GM19438 (cell line): ENCODE results near the gene KLHL30.
"Not testable (repeated sequence)": the region's sequence is repeated elsewhere in the genome, so short reads cannot be mapped to it uniquely, and the experiment has no call there.

Source experiments
- ATAC-seq: cut with Tn5 transposase; IDR thresholded peaks from one replicate; pipeline ENCODE4 v1.9.1; 2021; ENCODE audit warnings: low read depth; ENCODE audit not compliant: unreplicated experiment

KLHL30 gene

GRCh38 chr2:238101891-238102841 lies 36.3 kb upstream of the KLHL30 start:
- ATAC-seq, result no peak

- no peak for ATAC-seq
Observed at GRCh38 chr2:238102865-238103264, 35.6 kb upstream of the KLHL30 start.

DNA sequence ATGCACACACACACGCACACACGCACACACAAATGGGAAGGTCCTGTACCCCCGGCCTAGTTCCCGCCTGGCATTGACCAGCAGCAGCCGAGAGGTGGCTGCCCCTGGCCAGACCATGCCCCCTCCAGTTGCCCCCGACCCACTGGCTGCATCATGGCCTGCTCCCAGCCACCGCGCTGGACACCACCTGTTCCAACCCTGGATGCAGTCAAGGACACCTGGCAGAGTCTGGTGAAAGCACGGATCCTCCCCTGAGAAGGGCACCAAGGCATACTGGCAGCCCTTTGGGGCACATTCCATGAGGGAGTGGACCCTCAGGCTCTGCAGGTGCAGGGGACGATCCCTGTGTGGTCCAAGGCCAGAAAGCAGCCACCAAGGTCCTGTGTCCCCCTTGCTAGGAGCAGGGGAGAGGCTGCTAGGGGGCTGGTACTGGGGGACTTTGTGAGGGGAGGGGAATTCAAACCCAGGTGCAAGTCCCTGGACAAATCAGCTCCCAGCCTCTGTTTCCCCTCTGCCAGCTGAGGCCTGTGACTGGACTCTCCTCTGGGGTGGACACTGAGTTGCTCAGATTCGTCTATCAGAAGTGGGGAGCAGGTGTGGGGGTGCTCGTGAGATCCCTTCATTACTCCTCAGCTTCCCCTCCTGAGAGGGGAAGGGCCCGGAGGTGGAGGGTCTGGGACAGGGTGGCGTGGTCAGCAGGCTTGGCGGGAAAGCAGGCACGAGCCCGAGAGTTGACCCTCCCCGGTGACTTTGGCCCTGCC lies 34.8 kb upstream of the KLHL30 start:
- ATAC-seq, result no peak

DNA sequence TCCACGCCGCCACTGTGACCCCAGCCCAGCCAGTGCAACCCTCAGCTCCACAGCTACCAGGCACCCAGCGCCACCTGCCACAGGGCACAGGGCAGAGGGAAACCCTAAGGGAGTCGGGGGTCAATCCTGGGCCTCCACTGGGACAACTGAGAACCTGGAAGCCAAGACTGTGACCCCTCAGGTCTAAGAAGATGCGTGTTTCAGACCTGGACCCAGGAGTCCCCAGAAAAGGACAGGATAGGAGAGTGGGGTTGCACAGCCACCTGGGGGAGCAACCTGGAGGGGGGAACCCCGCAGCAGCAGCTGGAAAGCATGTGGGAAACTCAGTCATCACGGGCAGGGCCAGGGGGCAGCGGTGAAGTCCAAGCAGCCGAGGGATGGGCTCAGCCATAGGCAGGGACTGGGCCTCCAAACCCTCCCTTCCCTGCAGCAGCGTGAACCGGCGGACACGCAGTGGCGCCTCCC lies 34.2 kb upstream of the KLHL30 start:
- ATAC-seq, result no peak

- no peak for ATAC-seq
Observed at GRCh38 chr2:238104691-238105371, 33.6 kb upstream of the KLHL30 start.

GRCh38 chr2:238105506-238106338 lies 32.7 kb upstream of the KLHL30 start:
- no peak for ATAC-seq

DNA sequence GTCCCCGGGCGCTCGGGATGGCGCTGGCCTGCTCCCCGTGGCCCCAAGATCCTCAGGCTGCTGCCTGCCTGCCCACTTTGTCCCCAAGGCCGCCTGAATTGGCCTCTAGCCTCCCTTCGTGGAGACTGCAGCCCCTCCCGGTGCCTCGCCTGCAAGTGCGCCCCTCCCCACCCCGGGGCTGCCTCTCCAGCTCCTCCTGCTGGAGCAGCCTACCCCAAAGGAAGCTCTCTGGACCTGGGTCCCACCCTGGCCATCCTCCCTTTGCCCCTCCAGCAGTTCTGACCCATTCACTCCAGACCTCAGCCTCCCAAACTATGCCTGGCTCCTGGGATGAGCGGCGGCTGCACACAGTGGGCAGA lies 32.1 kb upstream of the KLHL30 start:
- no peak for ATAC-seq

DNA sequence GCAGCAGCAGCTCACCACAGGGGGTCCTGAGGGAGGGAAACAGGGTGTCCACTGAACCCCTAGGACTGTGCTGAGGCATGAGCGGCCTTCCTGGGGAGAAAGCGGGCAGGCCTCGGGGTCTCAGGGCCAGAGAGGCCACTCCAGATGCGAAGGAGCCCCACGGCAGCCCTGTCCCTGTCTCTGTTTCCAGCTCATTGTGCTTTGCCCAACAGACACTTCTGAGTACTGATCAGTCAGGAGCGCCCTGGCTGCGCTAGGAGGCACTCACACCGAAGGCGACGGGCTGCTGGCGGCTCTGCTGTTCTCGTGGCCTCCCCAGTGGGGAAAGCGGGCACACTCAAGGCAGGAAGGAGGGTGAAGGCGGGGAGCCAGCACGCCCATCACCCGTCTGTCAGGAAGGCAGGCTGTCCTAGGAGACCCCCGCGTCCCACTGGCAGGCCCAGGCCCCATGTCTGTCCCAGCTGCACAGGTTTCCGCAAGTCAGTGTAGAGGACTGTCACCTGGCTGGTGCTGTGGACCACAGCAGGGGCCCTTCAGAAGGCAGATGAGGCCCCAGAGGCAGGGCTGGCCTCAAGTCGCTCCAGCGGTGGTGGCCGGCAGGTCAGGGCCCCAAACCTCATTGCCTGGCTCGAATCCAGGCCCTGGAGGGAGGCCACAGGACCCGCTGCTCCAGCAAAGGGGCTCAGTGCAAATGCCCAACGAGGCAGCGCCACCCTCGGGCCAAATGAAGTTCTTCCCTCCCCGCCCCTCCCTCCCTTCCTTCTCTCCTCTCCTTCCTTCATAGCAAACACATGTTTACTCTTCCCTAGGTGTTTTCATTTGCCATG lies 31.6 kb upstream of the KLHL30 start:
- peak; percentile 17 for ATAC-seq

DNA sequence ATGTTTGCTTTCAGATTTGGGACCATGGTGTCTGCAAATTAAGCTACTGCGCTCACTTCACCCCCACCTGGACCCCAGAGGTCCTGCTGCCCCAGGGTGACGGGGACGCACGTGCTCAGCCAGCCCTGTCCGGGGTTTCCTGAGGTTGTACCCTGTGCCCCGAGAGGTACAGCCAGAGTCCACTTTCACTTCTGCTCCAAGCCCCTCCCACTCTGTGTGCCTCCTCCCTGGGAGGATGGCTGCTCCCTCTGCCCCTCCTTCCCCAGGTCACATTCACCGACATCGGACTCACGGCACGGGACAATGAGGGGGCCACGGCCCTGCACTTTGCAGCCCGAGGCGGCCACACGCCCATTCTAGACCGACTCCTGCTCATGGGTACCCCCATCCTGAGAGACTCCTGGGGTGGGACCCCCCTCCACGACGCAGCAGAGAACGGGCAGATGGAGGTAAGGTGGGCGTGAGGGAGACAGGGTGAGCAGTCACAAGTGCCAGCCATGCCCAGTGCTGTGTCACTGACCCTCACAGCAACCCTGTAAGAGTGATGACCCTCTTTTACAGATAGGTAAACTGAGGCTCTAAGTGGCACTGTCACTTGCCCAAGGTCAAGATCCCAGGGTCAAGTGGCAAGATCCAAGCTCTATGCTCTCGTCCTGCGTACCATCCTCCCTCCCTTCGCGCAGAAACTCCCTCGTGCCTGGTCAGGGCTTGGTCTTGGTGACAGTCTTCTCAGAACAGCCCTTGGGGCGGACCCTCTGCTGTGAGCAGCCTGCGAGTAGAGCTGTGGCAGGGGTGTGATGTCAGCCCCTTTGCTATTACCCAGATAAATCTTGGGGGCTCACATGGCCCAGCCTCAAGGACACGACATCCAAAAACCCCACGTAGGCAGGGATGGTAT lies 30.7 kb upstream of the KLHL30 start:
- ATAC-seq, result peak; percentile 64

DNA sequence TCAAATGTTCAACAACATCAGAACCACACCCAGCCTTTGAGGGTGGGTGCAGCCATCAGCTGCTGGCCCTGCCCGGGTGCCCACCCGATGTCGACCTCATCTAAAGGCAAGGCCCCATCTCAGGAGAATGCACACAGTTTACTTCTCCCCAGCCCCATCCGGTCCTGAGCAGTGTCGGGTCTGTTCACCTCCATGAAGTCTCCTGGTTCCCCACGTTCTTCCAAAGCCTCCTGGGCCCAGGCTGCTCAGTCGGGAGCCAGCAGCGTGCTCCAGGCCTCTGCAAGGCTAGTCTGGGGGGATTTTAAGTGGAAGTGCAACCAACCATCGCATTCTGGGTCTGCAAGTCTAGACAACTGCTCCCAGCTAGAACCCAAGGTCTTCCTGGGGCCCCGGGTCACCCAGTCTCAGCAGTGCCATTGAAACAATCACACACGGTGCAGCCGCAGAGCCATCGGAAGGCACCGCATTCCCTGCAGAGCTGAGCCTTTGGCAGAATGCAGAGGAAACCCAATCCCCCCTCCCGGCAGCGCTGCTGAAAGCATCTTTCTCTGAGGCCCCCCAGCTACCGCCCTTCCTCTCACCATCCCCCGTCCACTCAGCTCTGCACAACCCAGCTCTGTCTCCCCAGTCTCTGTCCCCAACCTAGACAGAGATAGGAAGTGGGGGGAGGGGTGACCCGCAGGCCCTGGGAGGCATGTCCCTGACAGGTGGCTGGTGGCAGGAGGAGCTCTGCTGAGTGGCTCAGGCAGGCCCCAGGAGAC lies 29.9 kb upstream of the KLHL30 start:
- ATAC-seq, result peak; percentile 72

- no peak for ATAC-seq
Observed at GRCh38 chr2:238113611-238114010, 24.9 kb upstream of the KLHL30 start.

DNA sequence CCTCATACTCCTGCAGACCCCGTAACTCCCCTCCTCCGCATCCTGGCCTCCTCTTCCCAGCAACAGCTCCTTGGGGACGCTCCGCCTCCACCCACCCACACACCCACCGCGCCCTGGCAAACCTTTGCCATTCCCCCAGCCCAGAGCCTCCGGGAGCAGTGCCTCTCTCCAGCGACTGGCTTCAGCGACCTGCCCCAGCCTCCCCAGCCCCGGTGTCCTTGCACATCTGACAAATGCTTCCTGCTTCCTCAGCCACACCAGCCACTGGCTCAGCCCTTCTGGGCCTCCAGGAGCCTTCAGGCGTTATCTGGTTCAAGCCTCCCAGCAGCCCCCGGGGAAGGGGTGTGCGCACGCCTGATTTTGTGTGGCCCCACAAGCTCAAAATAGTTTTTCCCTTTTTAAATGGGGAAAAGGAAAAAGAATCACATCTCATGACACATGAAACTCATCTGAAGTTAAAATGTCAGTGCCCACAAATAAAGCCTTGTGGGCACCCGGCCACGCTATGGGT lies 24.1 kb upstream of the KLHL30 start:
- no peak for ATAC-seq

- ATAC-seq, result no peak
Observed at GRCh38 chr2:238114851-238115660, 23.4 kb upstream of the KLHL30 start.

- ATAC-seq, result not testable (repeated sequence)
Observed at GRCh38 chr2:238115709-238116108, 22.8 kb upstream of the KLHL30 start.

- no peak for ATAC-seq
Observed at GRCh38 chr2:238116298-238117198, 21.9 kb upstream of the KLHL30 start.
